CD4-positive, alpha-beta T cell treated with Interferon gamma for 1 hour (primary cell): ENCODE results near the gene FSTL1.

ENCODE experiments used
- DNase-seq: peaks from one replicate; pipeline ENCODE4 v3.0.0-alpha.2; 2020

The FSTL1 gene

GRCh38 chr3:120468635-120469295 is 18.0 kb upstream of the FSTL1 start:
- DNase-seq: no peak

GRCh38 chr3:120462409-120462959 is 11.7 kb upstream of the FSTL1 start:
- no peak for DNase-seq

- DNase-seq: no peak
These were observed 10.6 kb upstream of the FSTL1 start for GRCh38 chr3:120461416-120461815.

- DNase-seq: no peak
These were observed 10.1 kb upstream of the FSTL1 start for GRCh38 chr3:120460862-120461261.

- no peak for DNase-seq
These were observed 9.5 kb upstream of the FSTL1 start for GRCh38 chr3:120460181-120460790.

GRCh38 chr3:120459196-120459595 is 8.4 kb upstream of the FSTL1 start:
- no peak for DNase-seq

GRCh38 chr3:120457827-120458226 is 7.0 kb upstream of the FSTL1 start:
- no peak for DNase-seq

- no peak for DNase-seq
These were observed 3.4 kb upstream of the FSTL1 start for GRCh38 chr3:120454076-120454689.

GRCh38 chr3:120452816-120453215 is 2.0 kb upstream of the FSTL1 start:
- DNase-seq: no peak

- DNase-seq: no peak
These were observed 1.0 kb upstream of the FSTL1 start for GRCh38 chr3:120451806-120452205.

GRCh38 chr3:120451272-120451761 is 525 bp upstream of the FSTL1 start:
- no peak for DNase-seq

GRCh38 chr3:120449701-120450599 is 842 bp downstream of the FSTL1 start:
- no peak for DNase-seq

- no peak for DNase-seq
These were observed 1.5 kb downstream of the FSTL1 start for GRCh38 chr3:120449251-120449650.

GRCh38 chr3:120448756-120449155 is 2.0 kb downstream of the FSTL1 start:
- DNase-seq: no peak

- DNase-seq: no peak
These were observed 3.7 kb downstream of the FSTL1 start for GRCh38 chr3:120446891-120447668.

GRCh38 chr3:120445654-120446053 is 5.1 kb downstream of the FSTL1 start:
- no peak for DNase-seq

GRCh38 chr3:120443626-120444123 is 7.1 kb downstream of the FSTL1 start:
- no peak for DNase-seq

- no peak for DNase-seq
These were observed 7.7 kb downstream of the FSTL1 start for GRCh38 chr3:120442975-120443517.

GRCh38 chr3:120441776-120442175 is 9.0 kb downstream of the FSTL1 start:
- DNase-seq: no peak

GRCh38 chr3:120440762-120441161 is 10.0 kb downstream of the FSTL1 start:
- DNase-seq: no peak

GRCh38 chr3:120440001-120440703 is 10.6 kb downstream of the FSTL1 start:
- no peak for DNase-seq
